DOHH2 (cell line): ENCODE data around the gene CDPF1.

ENCODE experiments used
- CTCF ChIP-seq: fragments of 200-600 bp; sonication (generic); IDR thresholded peaks from one replicate; pipeline ENCODE4 v1.5.1; 2014; ENCODE audit warnings: antibody characterized with exemption, mild to moderate bottlenecking, low read depth, low read length; ENCODE audit not compliant: poor library complexity, severe bottlenecking
- EZH2phosphoT487 ChIP-seq: fragments of 200-600 bp; sonication (generic); IDR thresholded peaks from 2 replicates; pipeline ENCODE4 v1.6.1; 2017; ENCODE audit warnings: borderline replicate concordance, mild to moderate bottlenecking, antibody characterized with exemption, low read length, moderate library complexity, mixed read lengths

GRCh38 chr22:46273432-46274148, 23.5 kb upstream of the CDPF1 start:
- TF ChIP-seq CTCF (no peak), EZH2phosphoT487 (no peak)
